Colonic mucosa (tissue), 4 donors: ENCODE measurements around the gene TPI1. TPM values are rescaled to one million over a fixed set of nuclear protein-coding genes. Genes with fewer than 3 reads are reported as not detected.
"Not testable (repeated sequence)": the region's sequence is repeated elsewhere in the genome, so short reads cannot be mapped to it uniquely, and the experiment has no call there.

ENCODE experiments used
- DNase-seq: peaks from one replicate; pipeline ENCODE4 v3.0.0-alpha.2; 2020
- H3K27ac ChIP-seq: fragments of 200-600 bp; one replicate; pipeline ENCODE4 v1.8.0; 2021
- H3K27me3 ChIP-seq: fragments of 200-600 bp; one replicate; pipeline ENCODE4 v1.8.0; 2021
- H3K36me3 ChIP-seq: fragments of 200-600 bp; one replicate; pipeline ENCODE4 v1.8.0; 2021
- H3K4me1 ChIP-seq: fragments of 200-600 bp; one replicate; pipeline ENCODE4 v1.8.0; 2021; ENCODE audit warnings: mild to moderate bottlenecking
- H3K4me3 ChIP-seq: fragments of 200-600 bp; one replicate; pipeline ENCODE4 v1.8.0; 2021
- H3K9ac ChIP-seq, 2 donors: one replicate each; pipeline ENCODE4 v1.7.0; 2013; ENCODE audit warnings: control low read depth in 2 of 2, low read depth in 2 of 2, low read length in 2 of 2
- H3K9me3 ChIP-seq: fragments of 200-600 bp; one replicate; pipeline ENCODE4 v1.8.0; 2021
- intact Hi-C: fragments of 100-400 bp; cut with DNase I; formaldehyde crosslinking; loops from one replicate; pipeline ENCODE4 v1.14.1; 2022
- total RNA-seq, 2 donors: library from RNA; stranded (reverse); fragmentation: NEBNext Ultra II Directional in 1 of 2; extraction: Animal tissue kit (Norgen Biotek cat#: 25700) in 1 of 2; gene quantifications; one replicate each; pipeline ENCODE4 v1.2.1, GENCODE V29; 2021
- TF ChIP-seq, protein P1 (sequence below): fragments of 200-600 bp; IDR thresholded peaks from one replicate; pipeline ENCODE4 v1.8.0; 2022; ENCODE audit warnings: antibody characterized with exemption, mild to moderate bottlenecking
- donor health status: healthy.
- donor health status: DM: no; HTN: no; CAD: no.
- donor health status: DM: no; HTN: no; CAD: no.

The TPI1 gene
- total RNA-seq, 2 donors from 2014 or later = 1,097 to 1,106 TPM

DNA sequence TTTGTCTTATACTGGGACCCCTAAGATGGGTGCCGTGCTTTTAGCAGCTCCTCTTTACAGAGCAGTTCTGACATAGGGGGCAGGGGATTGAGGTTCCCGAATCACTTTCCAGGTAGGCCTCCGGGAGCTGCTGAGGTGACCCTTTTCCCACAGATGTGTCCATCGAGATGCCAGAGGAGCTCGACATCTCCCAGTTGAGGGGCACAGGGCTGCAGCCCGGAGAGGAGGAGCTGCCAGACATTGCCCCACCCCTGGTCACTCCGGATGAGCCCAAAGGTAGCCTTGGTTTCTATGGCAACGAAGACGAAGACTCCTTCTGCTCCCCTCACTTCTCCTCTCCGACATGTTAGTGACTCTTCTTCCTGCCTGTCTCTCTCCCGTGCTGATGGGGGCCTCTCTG, 4.3 kb upstream of the TPI1 start:
- peaks cover 3% of the 10 kb centered on the region for H3K4me1 ChIP-seq
- no peak overlapping the region for H3K27ac ChIP-seq
- H3K36me3 ChIP-seq = peaks cover 6% of the 10 kb centered on the region
- intact Hi-C loops = no loop called here
- no peaks in the 10 kb centered on the region for H3K9me3 ChIP-seq
- no peak overlapping the region for H3K9ac ChIP-seq
- H3K27me3 ChIP-seq = no peaks in the 10 kb centered on the region
- TF ChIP-seq, protein P1, sequence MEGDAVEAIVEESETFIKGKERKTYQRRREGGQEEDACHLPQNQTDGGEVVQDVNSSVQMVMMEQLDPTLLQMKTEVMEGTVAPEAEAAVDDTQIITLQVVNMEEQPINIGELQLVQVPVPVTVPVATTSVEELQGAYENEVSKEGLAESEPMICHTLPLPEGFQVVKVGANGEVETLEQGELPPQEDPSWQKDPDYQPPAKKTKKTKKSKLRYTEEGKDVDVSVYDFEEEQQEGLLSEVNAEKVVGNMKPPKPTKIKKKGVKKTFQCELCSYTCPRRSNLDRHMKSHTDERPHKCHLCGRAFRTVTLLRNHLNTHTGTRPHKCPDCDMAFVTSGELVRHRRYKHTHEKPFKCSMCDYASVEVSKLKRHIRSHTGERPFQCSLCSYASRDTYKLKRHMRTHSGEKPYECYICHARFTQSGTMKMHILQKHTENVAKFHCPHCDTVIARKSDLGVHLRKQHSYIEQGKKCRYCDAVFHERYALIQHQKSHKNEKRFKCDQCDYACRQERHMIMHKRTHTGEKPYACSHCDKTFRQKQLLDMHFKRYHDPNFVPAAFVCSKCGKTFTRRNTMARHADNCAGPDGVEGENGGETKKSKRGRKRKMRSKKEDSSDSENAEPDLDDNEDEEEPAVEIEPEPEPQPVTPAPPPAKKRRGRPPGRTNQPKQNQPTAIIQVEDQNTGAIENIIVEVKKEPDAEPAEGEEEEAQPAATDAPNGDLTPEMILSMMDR = no peak
- DNase-seq = no peak
- H3K4me3 ChIP-seq = no peak overlapping the region

DNA sequence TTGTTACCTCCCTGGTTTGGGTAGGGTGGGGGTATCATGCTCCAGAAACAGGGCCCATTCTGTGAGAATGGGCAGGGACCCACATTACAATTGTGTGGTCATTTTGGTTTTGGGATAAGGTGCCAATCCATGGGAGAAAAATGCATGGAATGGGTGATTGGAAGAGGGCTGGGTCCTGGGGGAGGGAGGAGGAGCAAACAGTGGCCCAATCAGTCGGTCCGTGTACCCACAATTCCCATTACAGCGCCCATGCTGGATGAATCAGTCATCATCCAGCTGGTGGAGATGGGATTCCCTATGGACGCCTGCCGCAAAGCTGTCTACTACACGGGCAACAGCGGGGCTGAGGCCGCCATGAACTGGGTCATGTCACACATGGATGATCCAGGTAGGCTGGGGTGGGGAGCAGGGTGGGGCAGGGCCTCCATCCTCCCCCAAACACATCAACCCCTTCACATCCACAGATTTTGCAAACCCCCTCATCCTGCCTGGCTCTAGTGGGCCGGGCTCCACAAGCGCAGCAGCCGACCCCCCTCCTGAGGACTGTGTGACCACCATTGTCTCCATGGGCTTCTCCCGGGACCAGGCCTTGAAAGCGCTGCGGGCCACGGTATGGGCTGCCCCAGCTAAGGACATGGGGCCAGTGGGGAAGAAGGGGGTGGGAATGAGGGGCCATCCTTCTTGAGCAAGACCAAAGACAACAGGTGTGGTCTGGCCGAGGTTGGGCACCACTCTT, 3.6 kb upstream of the TPI1 start:
- H3K9me3 ChIP-seq = no peaks in the 10 kb centered on the region
- no peaks in the 10 kb centered on the region for H3K27me3 ChIP-seq
- H3K36me3 ChIP-seq = peaks cover 6% of the 10 kb centered on the region
- DNase-seq = no peak
- H3K4me1 ChIP-seq = peaks cover 5% of the 10 kb centered on the region
- TF ChIP-seq, protein P1 = no peak
- intact Hi-C loops = no loop called here
- H3K4me3 ChIP-seq = no peak overlapping the region
- H3K9ac ChIP-seq = no peak overlapping the region
- H3K27ac ChIP-seq = no peak overlapping the region

DNA sequence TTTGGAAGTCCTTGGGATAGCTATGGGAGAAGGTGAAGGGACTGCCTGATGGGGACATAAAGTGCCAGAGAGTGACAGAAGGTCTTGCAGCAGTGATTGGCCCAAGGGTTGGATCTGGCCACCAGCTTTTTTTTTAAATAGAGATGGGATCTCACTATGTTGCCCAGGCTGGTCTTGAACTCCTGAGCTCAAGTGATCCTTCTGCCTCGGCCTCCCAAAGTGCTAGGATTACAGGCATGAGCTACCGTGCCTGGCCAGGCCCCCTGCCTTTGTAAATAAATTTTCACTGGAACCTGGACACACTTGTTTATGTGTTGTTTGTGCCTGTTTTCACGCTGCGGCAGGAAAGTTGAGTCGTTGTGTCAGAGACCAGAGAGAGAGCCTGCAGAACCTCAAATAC, 2.0 kb upstream of the TPI1 start:
- not testable (repeated sequence) for H3K9ac ChIP-seq, H3K27me3 ChIP-seq, H3K36me3 ChIP-seq, DNase-seq, H3K27ac ChIP-seq, H3K4me3 ChIP-seq, H3K9me3 ChIP-seq
- peaks cover 13% of the 10 kb centered on the region for H3K4me1 ChIP-seq
- intact Hi-C loops = loop anchor here (5.0 kb wide), 1 partner anchor 102 kb away; no protein-coding TSS in a partner anchor

DNA sequence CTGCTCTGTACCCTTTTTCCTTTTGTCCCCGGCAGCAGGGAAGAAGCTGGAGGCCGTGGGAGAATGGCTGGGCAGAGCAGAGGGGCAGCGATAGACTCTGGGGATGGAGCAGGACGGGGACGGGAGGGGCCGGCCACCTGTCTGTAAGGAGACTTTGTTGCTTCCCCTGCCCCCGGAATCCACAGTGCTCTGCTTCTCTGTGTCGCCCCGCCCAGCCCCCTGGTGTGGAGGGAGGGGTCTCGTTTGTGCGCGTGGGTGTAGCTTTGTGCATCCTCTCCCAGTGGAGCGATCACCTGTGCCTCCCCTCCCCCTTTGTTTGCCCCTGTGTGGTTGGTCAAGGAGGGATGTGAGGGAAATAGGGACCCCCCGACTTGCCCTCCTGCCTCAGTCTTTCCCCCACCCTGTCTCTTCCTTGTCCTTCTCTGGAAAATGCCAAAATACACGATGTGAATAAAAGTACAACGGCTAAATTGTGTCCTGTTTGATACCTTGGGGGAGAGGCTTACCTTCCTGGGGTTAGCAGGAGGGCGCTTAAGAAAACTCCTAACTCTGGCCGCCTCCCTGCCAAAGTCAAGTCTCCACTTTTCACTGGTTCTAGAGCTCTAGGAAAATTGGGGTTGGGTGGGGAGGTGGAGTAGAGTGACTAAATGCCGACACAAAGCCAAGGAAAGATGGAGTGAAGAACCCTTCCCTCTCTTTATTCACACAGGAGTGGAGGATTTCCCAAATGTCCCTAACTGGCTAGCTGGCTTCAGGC, 990 bp upstream of the TPI1 start:
- DNase-seq = no peak
- Histone ChIP-seq H3K27ac (peak overlapping the region; percentile 96), H3K27me3 (no peaks in the 10 kb centered on the region), H3K9me3 (no peaks in the 10 kb centered on the region), H3K4me1 (peaks cover 19% of the 10 kb centered on the region), H3K36me3 (peaks cover 13% of the 10 kb centered on the region), H3K4me3 (peak overlapping the region; percentile 98), H3K9ac (peak overlapping the region; percentile 73 to 79)
- TF ChIP-seq, protein P1 = no peak
- intact Hi-C loops = loop anchor here (5.0 kb wide), 1 partner anchor 101 kb away; no protein-coding TSS in a partner anchor

DNA sequence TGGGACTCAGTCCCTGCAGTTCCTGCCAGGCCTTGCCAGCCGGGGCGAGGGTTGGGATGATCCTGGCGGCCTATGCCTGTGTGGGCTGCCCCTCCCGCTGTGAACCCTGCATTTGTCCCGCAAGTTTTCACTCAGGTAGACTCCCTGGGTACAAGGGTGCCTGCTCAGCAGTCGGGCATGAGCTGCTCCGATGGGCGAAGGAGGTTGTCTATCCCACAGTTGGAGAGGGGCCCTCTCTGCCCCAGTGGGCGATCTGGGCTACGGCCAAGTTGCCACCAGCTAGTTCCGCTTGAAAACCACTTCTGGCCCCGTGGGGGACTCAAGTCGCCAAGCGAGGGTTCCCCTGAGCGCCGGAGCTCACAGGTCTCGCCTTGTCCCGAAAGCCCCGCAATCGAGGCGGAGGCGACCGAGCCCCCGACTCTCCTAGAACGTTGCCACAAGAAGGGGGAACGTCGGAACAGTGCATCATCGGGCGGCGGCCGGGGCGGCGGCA, 365 bp upstream of the TPI1 start:
- intact Hi-C loops = loop anchor here (5.0 kb wide), 1 partner anchor 100 kb away; no protein-coding TSS in a partner anchor
- peaks cover 22% of the 10 kb centered on the region for H3K4me1 ChIP-seq

More for the DNA sequence above, 365 bp upstream of the TPI1 start:
- TF ChIP-seq, protein P1 = no peak
- Histone ChIP-seq H3K9me3 (no peaks in the 10 kb centered on the region), H3K27ac (peak overlapping the region; percentile 96), H3K27me3 (no peaks in the 10 kb centered on the region), H3K4me3 (peak overlapping the region; percentile 98), H3K9ac (peak overlapping the region; percentile 73 to 79), H3K36me3 (peaks cover 12% of the 10 kb centered on the region)
- DNase-seq = no peak
